ENCODE measurements around the gene SP5. TPM values are rescaled to one million over a fixed set of nuclear protein-coding genes. Genes with fewer than 3 reads are reported as not detected.
A peak's percentile ranks its signal among the peaks of the same experiment; 100 is the strongest.

Gene SP5
- total and polyA plus RNA-seq, 9 of the 15 experiments (the other 6 are each of a cell fraction or from before 2014, with no cell fraction given) = 0.03 to 1.7 (median 0.16) TPM; not detected in 1

- TF ChIP-seq TOE1 (IDR thresholded peaks at IDR 0.05; ENCODE audit: borderline replicate concordance) (0 out of 2 replicates have a peak, but pooled peaks have one; percentile 6), TOE1 (CRISPR knock-in tag; IDR thresholded peaks at IDR 0.05; ENCODE audit: borderline replicate concordance, low read depth) (0 out of 2 replicates have a peak, but pooled peaks have one; percentile 71), CREB3L1 (IDR thresholded peaks at IDR 0.05; ENCODE audit: borderline replicate concordance, low read depth) (peak; percentile 25; the same call in 1 of the 2 replicates), FOSL1 (tag; conservative IDR thresholded peaks at IDR 0.05) (peak; percentile 54; the same call in 1 of the 2 replicates), FOXA3 (CRISPR knock-in tag; conservative IDR thresholded peaks at IDR 0.05 in 1 of 2, IDR thresholded peaks at IDR 0.05 in 1 of 2) (peak in 1 of 2 experiments; percentile 57; a peak in 1 of 4 replicates), ZBTB9 (CRISPR knock-in tag; IDR thresholded peaks at IDR 0.05) (0 out of 2 replicates have a peak, but pooled peaks have one; percentile 44), HMGN3 (IDR thresholded peaks at IDR 0.05; ENCODE audit: borderline replicate concordance, extremely low read depth, insufficient read length, low read depth, low read length) (peak; percentile 93), RBM14 (IDR thresholded peaks at IDR 0.05; ENCODE audit: borderline replicate concordance, insufficient read depth, low read depth, low read length) (0 out of 2 replicates have a peak, but pooled peaks have one; percentile 54), CBFA2T3 (IDR thresholded peaks at IDR 0.05) (0 out of 2 replicates have a peak, but pooled peaks have one; percentile 6), ZNF584 (CRISPR knock-in tag; IDR thresholded peaks at IDR 0.05; ENCODE audit: low read depth) (0 out of 2 replicates have a peak, but pooled peaks have one; percentile 44), TARDBP (IDR thresholded peaks at IDR 0.05) (peak; percentile 75), SAFB (IDR thresholded peaks at IDR 0.05; ENCODE audit: borderline replicate concordance, low read depth, low read length) (no peak), JUND (IDR thresholded peaks at IDR 0.05; ENCODE audit: borderline replicate concordance, low read depth, low read length) (0 out of 2 replicates have a peak, but pooled peaks have one; percentile 4), JUND (tag; IDR thresholded peaks at IDR 0.05; ENCODE audit: borderline replicate concordance, low read depth, low read length) (no peak), PRPF4 (IDR thresholded peaks at IDR 0.05; ENCODE audit: insufficient read depth, low read depth, low read length, poor library complexity, severe bottlenecking) (no peak), EP300 (IDR thresholded peaks at IDR 0.05; ENCODE audit: low read length) (peak; percentile 19; the same call in 1 of the 2 replicates), CBX1 (IDR thresholded peaks at IDR 0.05; ENCODE audit: low read depth) (peak; percentile 86), RB1 (IDR thresholded peaks at IDR 0.05; ENCODE audit: low read depth) (peak; percentile 85), RCOR1 (IDR thresholded peaks at IDR 0.05; ENCODE audit: borderline replicate concordance in 1 of 2, low read depth in 2 of 2, low read length in 2 of 2) (peak in 1 of 2 experiments; percentile 80; a peak in 1 of 4 replicates), POLR2AphosphoS5 (IDR thresholded peaks at IDR 0.05; ENCODE audit: control insufficient read depth, insufficient read depth, low read depth, low read length) (0 out of 2 replicates have a peak, but pooled peaks have one; percentile 21), ZFX (CRISPR knock-in tag; IDR thresholded peaks at IDR 0.05) (peak; percentile 67; the same call in 1 of the 2 replicates), MCM2 (IDR thresholded peaks at IDR 0.05; ENCODE audit: low read depth) (no peak), CTBP1 (IDR thresholded peaks at IDR 0.05; ENCODE audit: borderline replicate concordance) (peak; percentile 78), BRD4 (IDR thresholded peaks at IDR 0.05) (0 out of 2 replicates have a peak, but pooled peaks have one; percentile 31), MAFG (tag; conservative IDR thresholded peaks at IDR 0.05) (no peak)
Observed at GRCh38 chr2:170715062-170715931, at the start of gene SP5 (continued).
